Omental fat pad (tissue), 4 donors: ENCODE data around the gene MADCAM1. TPM values are rescaled to one million over a fixed set of nuclear protein-coding genes. Genes with fewer than 3 reads are reported as not detected.

Experiments used
- ATAC-seq: fragments of 150-250 bp; one replicate; pipeline ENCODE4 v1.9.1; 2016; ENCODE audit warnings: mild to moderate bottlenecking, moderate library complexity; ENCODE audit not compliant: low FRiP score
- DNase-seq: peaks from one replicate; pipeline ENCODE4 v3.0.0-alpha.2; 2019; ENCODE audit warnings: low spot score
- total RNA-seq, 4 donors: library from RNA; depleted of rRNA; stranded (reverse); fragments of >200 nt; gene quantifications; one replicate each; pipeline ENCODE4 v1.1.0, GENCODE V29; 2016
- TF ChIP-seq, protein P1 (sequence below), 3 donors: fragments of 450-650 bp; IDR thresholded peaks; one replicate each; pipeline ENCODE4 v1.5.1; 2016 to 2017; ENCODE audit warnings: antibody characterized with exemption in 3 of 3, mild to moderate bottlenecking in 3 of 3, moderate library complexity in 2 of 3

MADCAM1 gene
- total RNA-seq, 4 donors from 2014 or later: 0.69 TPM; not detected in 3

DNA sequence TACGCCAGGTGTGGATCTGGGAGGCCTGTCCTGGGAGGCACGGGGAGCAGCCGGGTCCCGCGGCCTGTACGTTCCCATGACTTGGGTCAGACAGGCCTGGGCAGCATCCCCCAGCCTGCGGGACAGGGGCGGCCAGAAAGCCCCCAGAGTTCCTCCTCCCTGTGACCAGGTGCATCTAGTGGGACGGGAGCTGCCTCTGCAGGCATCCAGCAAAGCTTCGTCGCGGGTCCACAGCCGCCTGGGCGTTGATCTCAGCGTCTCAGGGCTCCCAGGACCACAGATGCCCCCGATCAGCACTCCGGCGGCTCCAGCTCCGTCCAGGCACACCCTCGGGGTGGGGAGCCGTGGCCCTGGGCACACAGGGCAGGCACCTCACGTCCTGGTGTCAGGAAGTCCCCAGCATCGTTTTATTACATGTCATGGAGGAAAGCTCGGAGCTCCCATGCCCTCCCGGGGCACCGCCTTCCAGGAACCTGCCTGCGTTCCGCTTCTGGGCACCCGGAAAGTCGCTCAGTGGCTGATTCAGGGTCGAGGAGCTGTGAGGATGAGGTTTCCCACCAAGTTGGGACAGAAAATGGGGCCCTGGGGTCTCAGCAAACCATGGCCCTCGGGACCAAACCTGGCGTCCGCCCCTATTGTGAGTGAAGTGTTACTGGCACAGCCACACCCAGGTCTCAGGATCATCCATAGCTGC is 46.0 kb downstream of the MADCAM1 start:
- DNase-seq: no peak
- TF ChIP-seq, protein P1, sequence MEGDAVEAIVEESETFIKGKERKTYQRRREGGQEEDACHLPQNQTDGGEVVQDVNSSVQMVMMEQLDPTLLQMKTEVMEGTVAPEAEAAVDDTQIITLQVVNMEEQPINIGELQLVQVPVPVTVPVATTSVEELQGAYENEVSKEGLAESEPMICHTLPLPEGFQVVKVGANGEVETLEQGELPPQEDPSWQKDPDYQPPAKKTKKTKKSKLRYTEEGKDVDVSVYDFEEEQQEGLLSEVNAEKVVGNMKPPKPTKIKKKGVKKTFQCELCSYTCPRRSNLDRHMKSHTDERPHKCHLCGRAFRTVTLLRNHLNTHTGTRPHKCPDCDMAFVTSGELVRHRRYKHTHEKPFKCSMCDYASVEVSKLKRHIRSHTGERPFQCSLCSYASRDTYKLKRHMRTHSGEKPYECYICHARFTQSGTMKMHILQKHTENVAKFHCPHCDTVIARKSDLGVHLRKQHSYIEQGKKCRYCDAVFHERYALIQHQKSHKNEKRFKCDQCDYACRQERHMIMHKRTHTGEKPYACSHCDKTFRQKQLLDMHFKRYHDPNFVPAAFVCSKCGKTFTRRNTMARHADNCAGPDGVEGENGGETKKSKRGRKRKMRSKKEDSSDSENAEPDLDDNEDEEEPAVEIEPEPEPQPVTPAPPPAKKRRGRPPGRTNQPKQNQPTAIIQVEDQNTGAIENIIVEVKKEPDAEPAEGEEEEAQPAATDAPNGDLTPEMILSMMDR (IDR thresholded peaks at IDR 0.05): no peak
- no peak for ATAC-seq

DNA sequence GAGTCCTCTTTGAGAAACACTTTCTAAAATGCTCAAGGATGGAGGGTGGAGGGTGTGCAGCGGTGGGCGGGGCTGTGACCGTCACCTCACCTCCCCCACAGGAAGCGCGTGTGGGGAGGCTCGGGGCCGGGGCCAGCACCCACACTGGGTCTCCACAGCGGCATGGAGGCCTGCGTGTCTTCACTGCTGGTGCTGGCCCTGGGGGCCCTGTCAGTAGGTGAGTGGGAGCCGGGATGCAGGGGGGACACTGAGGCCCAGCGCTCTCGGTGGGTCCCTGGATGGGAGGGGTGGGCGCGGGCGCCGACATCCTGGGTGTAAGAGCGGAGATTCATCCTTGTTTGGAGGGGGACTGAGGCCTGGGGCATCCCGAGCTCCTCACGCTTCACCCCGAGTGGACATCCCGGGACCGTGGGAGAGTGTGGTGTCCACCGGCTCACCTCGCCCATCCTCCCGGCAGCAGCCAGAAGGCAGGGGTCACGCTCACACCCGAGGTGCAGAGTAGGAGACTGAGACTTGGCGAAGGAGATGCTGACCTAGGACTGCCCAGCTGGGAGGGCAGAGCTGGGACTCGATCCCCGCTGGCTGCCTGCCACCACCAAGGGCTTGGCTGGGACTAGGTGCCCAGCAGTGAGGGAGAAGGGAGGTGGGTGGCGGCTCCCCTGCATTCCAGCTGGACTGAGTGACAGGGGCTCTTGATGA is 47.8 kb downstream of the MADCAM1 start, which contains the start of gene GZMM:
Gene GZMM, plus strand, starts transcription at position 144 of the 699 bp plus-strand sequence. Its CDS starts 19 bp downstream, at position 163.
- DNase-seq (no peak), ATAC-seq (peak; percentile 20)
- TF ChIP-seq, protein P1 (IDR thresholded peaks at IDR 0.05): no peak

DNA sequence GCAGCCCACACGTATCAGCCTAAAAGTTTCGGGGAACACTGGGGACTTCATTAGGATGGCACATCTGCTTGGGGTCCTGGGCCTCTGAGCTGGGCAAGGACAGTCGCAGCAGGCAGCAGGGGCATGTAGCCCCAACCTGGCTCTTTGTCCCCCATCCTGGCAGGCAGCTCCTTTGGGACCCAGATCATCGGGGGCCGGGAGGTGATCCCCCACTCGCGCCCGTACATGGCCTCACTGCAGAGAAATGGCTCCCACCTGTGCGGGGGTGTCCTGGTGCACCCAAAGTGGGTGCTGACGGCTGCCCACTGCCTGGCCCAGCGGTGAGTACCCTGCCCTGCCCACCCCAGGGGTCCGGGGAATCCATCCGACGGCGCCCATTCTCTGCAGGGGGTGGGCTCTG is 50.8 kb downstream of the MADCAM1 start:
- ATAC-seq (no peak), DNase-seq (no peak)
- TF ChIP-seq, protein P1 (IDR thresholded peaks at IDR 0.05): no peak

DNA sequence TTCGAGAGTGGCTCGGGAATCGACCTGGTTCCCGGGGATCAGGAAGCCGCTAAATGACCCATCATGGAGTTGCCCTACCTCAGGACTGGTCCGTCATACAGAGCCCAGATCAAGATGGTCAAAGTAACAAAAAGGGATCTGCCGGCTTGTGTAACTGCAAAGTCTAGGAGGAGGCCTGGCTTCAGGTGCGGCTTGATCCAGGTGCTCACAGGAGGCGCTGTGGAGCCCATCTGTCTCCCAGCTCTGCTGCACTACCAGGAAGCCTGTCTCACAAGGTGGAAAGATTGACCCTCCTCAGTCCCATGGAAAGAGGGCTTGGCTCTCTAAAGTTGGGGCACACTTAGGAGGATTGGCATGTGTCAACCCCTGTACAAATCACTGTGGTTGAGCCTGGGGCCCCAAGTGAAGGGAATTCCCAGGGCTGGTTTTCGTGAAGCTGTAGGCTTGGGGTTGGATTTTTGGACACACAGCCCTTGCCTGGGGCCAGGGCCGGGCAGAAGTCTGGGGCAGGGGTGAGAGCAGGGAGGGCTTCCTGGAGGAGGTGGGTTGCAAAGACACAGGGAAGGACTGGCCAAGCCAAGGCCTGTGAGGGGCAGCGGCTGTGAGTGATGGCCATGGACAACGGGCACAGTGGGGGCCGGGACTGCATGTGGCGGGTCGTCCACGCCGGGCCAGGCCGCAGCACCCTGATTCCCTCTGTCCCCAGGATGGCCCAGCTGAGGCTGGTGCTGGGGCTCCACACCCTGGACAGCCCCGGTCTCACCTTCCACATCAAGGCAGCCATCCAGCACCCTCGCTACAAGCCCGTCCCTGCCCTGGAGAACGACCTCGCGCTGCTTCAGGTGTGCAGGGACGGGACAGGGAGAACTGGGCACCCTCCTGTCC is 51.8 kb downstream of the MADCAM1 start:
- no peak for ATAC-seq
- DNase-seq: no peak
- TF ChIP-seq, protein P1 (IDR thresholded peaks at IDR 0.05): no peak

DNA sequence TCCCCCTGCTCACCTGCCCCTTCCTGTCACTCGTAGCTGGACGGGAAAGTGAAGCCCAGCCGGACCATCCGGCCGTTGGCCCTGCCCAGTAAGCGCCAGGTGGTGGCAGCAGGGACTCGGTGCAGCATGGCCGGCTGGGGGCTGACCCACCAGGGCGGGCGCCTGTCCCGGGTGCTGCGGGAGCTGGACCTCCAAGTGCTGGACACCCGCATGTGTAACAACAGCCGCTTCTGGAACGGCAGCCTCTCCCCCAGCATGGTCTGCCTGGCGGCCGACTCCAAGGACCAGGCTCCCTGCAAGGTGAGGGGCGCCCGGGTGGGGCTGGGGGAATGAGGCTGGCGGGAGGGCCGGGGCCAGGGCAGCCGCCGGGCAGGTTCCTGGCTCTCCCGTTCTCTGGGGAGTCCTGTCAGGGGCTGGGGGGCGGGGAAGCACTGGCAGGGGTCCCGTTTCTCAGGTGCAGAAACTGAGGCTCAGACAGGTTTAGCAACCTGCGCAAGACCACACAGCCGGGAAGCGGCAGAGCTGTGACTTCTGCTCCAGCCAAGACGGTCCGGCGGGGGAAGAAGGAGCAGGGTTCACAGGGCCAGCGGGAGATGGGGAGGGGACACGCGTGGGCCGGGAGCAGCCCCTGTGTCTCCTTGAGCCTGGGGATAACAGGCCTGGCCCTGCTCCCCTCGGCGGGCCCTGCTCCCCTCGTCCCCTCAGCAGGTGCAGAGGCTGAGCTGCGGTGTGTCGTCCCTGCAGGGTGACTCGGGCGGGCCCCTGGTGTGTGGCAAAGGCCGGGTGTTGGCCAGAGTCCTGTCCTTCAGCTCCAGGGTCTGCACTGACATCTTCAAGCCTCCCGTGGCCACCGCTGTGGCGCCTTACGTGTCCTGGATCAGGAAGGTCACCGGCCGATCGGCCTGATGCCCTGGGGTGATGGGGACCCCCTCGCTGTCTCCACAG is 52.9 kb downstream of the MADCAM1 start:
- DNase-seq (no peak), ATAC-seq (no peak)
- TF ChIP-seq, protein P1 (IDR thresholded peaks at IDR 0.05): no peak

DNA sequence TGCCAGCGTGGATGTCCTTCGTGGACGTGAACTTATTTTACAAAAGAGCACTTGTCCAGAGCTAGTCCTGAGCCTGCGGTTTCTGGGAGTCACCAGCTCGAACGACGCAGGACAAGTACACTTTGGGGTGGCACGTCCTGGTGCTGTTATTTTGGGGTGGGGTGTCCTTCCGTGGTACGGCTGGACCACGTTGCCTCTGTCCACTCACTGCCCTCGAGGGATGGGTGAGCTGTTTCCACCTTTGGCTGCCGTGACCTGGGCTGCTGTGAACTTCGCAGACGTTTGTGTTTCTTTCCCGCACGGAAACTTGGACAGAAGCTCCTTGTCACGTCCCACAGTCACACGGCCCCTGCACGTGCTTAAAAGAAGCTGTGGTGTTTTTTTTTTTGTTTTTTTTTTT is 58.5 kb downstream of the MADCAM1 start:
- no peak for ATAC-seq
- no peak for DNase-seq
- TF ChIP-seq, protein P1 (IDR thresholded peaks at IDR 0.05): no peak
